Calu3 (cell line): ENCODE results near the gene PWWP2B. TPM values are rescaled to one million over a fixed set of nuclear protein-coding genes. Genes with fewer than 3 reads are reported as not detected.

ENCODE experiments used
- BruUV-seq: library from RNA; stranded (reverse); fragments of 400-500 nt; replicated peaks from 2 replicates; lab custom pipeline; 2021; lab: Mats Ljungman, UMichigan
- CTCF ChIA-PET: fragments of 300-600 bp; sonication (Branson Sonifier 250); formaldehyde crosslinking; loops from one replicate; lab custom pipeline; 2022; ENCODE audit warnings: antibody characterized with exemption; lab: Charles Lee
- DNase-seq: peaks from one replicate; pipeline ENCODE4 v3.0.0; 2022
- H3K27ac Mint-ChIP-seq: one replicate; pipeline ENCODE4 v1.8.0; 2022; ENCODE audit warnings: mixed read lengths; ENCODE audit not compliant: unreplicated experiment
- H3K27me3 Mint-ChIP-seq: one replicate; pipeline ENCODE4 v1.8.0; 2022; ENCODE audit warnings: mixed read lengths; ENCODE audit not compliant: unreplicated experiment
- H3K36me3 Mint-ChIP-seq: one replicate; pipeline ENCODE4 v1.8.0; 2022; ENCODE audit warnings: mild to moderate bottlenecking, moderate library complexity, mixed read lengths; ENCODE audit not compliant: insufficient read depth, unreplicated experiment
- H3K4me1 Mint-ChIP-seq: one replicate; pipeline ENCODE4 v1.8.0; 2022; ENCODE audit warnings: mild to moderate bottlenecking, low read depth, mixed read lengths; ENCODE audit not compliant: unreplicated experiment
- H3K4me3 Mint-ChIP-seq: one replicate; pipeline ENCODE4 v1.8.0; 2022; ENCODE audit warnings: mild to moderate bottlenecking, low read depth, moderate library complexity, mixed read lengths; ENCODE audit not compliant: unreplicated experiment
- H3K9me3 Mint-ChIP-seq: one replicate; pipeline ENCODE4 v1.8.0; 2022; ENCODE audit warnings: low read depth, mixed read lengths; ENCODE audit not compliant: unreplicated experiment
- intact Hi-C: fragments of 100-400 bp; cut with micrococcal nuclease; formaldehyde crosslinking; loops from one replicate; pipeline ENCODE4 v1.10.0; 2022; ENCODE audit not compliant: unreplicated experiment
- total RNA-seq: library from RNA; stranded (reverse); gene quantifications from 2 replicates; pipeline ENCODE4 v1.2.3, GENCODE V29; 2022
- TF ChIP-seq, protein P1 (sequence below): fragments of 200-600 bp; IDR thresholded peaks from one replicate; pipeline ENCODE4 v1.8.0; 2022; ENCODE audit warnings: antibody characterized with exemption; ENCODE audit not compliant: unreplicated experiment

PWWP2B gene
- total RNA-seq, 1 experiment from 2014 or later, result 12.9 TPM

DNA sequence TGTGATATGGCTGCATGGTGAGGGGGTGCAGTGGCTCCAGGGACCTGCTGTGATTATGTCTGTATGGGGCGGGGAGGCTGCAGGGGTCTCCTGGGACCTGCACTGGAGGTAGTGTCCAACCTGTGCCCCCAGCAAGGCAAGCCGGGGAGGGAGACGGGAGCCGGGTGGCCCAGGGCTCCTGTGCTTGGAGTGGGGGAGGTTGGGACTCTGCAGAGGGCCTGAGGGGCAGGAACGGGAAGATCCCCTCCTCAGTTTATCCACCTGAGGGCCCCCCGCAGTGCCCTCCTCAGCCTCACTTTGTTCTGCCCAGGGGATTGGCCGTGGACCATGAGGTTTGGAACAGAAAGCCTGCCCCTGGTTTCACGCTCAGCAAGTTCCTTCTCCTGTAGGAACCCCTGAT is 22.8 kb upstream of the PWWP2B start:
- Mint-ChIP-seq H3K9me3 (no peaks in the 10 kb centered on the region), H3K27me3 (no peaks in the 10 kb centered on the region), H3K27ac (no peak overlapping the region), H3K4me3 (no peak overlapping the region), H3K36me3 (no peaks in the 10 kb centered on the region), H3K4me1 (no peaks in the 10 kb centered on the region)
- BruUV-seq, result no TSS peak
- no peak for DNase-seq
- CTCF ChIA-PET, result no interaction called here
- TF ChIP-seq, protein P1, sequence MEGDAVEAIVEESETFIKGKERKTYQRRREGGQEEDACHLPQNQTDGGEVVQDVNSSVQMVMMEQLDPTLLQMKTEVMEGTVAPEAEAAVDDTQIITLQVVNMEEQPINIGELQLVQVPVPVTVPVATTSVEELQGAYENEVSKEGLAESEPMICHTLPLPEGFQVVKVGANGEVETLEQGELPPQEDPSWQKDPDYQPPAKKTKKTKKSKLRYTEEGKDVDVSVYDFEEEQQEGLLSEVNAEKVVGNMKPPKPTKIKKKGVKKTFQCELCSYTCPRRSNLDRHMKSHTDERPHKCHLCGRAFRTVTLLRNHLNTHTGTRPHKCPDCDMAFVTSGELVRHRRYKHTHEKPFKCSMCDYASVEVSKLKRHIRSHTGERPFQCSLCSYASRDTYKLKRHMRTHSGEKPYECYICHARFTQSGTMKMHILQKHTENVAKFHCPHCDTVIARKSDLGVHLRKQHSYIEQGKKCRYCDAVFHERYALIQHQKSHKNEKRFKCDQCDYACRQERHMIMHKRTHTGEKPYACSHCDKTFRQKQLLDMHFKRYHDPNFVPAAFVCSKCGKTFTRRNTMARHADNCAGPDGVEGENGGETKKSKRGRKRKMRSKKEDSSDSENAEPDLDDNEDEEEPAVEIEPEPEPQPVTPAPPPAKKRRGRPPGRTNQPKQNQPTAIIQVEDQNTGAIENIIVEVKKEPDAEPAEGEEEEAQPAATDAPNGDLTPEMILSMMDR, result no peak
- intact Hi-C loops, result no loop called here

DNA sequence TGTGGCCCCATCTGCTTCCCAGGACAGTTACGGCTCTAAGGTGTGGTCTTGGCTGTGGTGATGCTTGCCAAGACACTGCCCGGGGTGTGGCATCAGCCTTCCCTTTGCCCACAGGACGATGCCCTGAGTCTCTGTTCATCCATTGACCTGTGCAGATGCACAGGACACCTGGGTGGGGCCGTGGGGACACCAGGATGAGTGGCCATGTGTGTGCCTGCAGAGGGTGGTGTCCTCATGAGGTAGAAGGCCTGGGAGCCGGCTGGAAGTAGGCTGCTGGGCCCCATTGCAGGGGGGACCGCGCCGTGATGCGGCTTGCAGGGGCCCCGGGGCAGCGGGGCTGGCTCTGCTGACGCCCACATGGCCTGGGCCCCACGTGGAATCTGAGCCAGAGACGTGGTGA is 22.4 kb upstream of the PWWP2B start:
- CTCF ChIA-PET, result no interaction called here
- Mint-ChIP-seq H3K4me3 (no peak overlapping the region), H3K4me1 (no peaks in the 10 kb centered on the region), H3K27me3 (no peaks in the 10 kb centered on the region), H3K27ac (no peak overlapping the region), H3K36me3 (no peaks in the 10 kb centered on the region), H3K9me3 (no peaks in the 10 kb centered on the region)
- intact Hi-C loops, result no loop called here
- no TSS peak for BruUV-seq
- TF ChIP-seq, protein P1, result no peak
- no peak for DNase-seq

- CTCF ChIA-PET, result no interaction called here
- H3K4me1 Mint-ChIP-seq, result no peaks in the 10 kb centered on the region
- BruUV-seq, result no TSS peak
Measured at GRCh38 chr10:132375116-132375794, 21.7 kb upstream of the PWWP2B start.

GRCh38 chr10:132375795-132376297 is 21.2 kb upstream of the PWWP2B start:
- CTCF ChIA-PET, result no interaction called here

More at GRCh38 chr10:132375116-132375794, 21.7 kb upstream of the PWWP2B start:
- no peak for DNase-seq
- no peak overlapping the region for H3K4me3 Mint-ChIP-seq
- no peaks in the 10 kb centered on the region for H3K9me3 Mint-ChIP-seq
- no peak overlapping the region for H3K27ac Mint-ChIP-seq
- TF ChIP-seq, protein P1, result no peak
- H3K27me3 Mint-ChIP-seq, result no peaks in the 10 kb centered on the region
- H3K36me3 Mint-ChIP-seq, result no peaks in the 10 kb centered on the region
- intact Hi-C loops, result no loop called here

More at GRCh38 chr10:132375795-132376297, 21.2 kb upstream of the PWWP2B start:
- Mint-ChIP-seq H3K27ac (no peak overlapping the region), H3K4me1 (no peaks in the 10 kb centered on the region), H3K4me3 (no peak overlapping the region), H3K36me3 (no peaks in the 10 kb centered on the region), H3K9me3 (no peaks in the 10 kb centered on the region), H3K27me3 (no peaks in the 10 kb centered on the region)
- intact Hi-C loops, result no loop called here
- BruUV-seq, result no TSS peak
- TF ChIP-seq, protein P1, result no peak
- no peak for DNase-seq
